Coronary artery (tissue), 2 donors: ENCODE data around the gene BICC1.

ENCODE experiments used
- DNase-seq: peaks from one replicate; pipeline ENCODE4 v3.0.0-alpha.2; 2017; ENCODE audit warnings: low spot score
- H3K27ac ChIP-seq, 2 donors: fragments of 200-600 bp; sonication (generic); one replicate each; pipeline ENCODE4 v1.5.1; 2016 to 2019
- H3K4me3 ChIP-seq: fragments of 200-600 bp; sonication (generic); 2 replicates; pipeline ENCODE4 v1.5.1; 2016; ENCODE audit warnings: mild to moderate bottlenecking, moderate library complexity
- CTCF ChIP-seq: fragments of 200-600 bp; sonication (generic); IDR thresholded peaks from one replicate; pipeline ENCODE4 v1.5.1; 2019; ENCODE audit warnings: antibody characterized with exemption

Gene BICC1

GRCh38 chr10:58773341-58773740, 260.7 kb downstream of the BICC1 start:
- TF ChIP-seq CTCF, result no peak
- peak overlapping the region in 1 of 2 donors; percentile 46 for H3K27ac ChIP-seq
- DNase-seq, result no peak

GRCh38 chr10:58773944-58774343, 261.3 kb downstream of the BICC1 start:
- peak overlapping the region in 1 of 2 donors; percentile 46 for H3K27ac ChIP-seq
- H3K4me3 ChIP-seq, result no peak overlapping the region
- no peak for DNase-seq
- no peak for TF ChIP-seq CTCF

More at GRCh38 chr10:58773341-58773740, 260.7 kb downstream of the BICC1 start:
- no peak overlapping the region for H3K4me3 ChIP-seq

- no peak for DNase-seq
- H3K4me3 ChIP-seq, result peak overlapping the region; percentile 2
- peak overlapping the region in 1 of 2 donors; percentile 31 for H3K27ac ChIP-seq
- TF ChIP-seq CTCF, result no peak
Measured at GRCh38 chr10:58775960-58776567, 263.4 kb downstream of the BICC1 start.

- peak overlapping the region; percentile 2 for H3K4me3 ChIP-seq
- TF ChIP-seq CTCF, result no peak
- DNase-seq, result no peak
- H3K27ac ChIP-seq, result peak overlapping the region in 1 of 2 donors; percentile 31
Measured at GRCh38 chr10:58776568-58777318, 264.1 kb downstream of the BICC1 start.

GRCh38 chr10:58778966-58779365, 266.3 kb downstream of the BICC1 start:
- no peak for DNase-seq
- Histone ChIP-seq H3K27ac (no peak overlapping the region), H3K4me3 (no peak overlapping the region)
- TF ChIP-seq CTCF, result no peak

- no peak overlapping the region for H3K27ac ChIP-seq
- no peak for DNase-seq
- no peak for TF ChIP-seq CTCF
- H3K4me3 ChIP-seq, result no peak overlapping the region
Measured at GRCh38 chr10:58779594-58779993, 266.9 kb downstream of the BICC1 start.

- TF ChIP-seq CTCF, result no peak
- DNase-seq, result no peak
- H3K4me3 ChIP-seq, result no peak overlapping the region
- no peak overlapping the region for H3K27ac ChIP-seq
Measured at GRCh38 chr10:58780476-58780875, 267.8 kb downstream of the BICC1 start.
